GM12875 (cell line): Measurements from ENCODE around the gene RNF214.

Source experiments
- H3K4me3 ChIP-seq: one replicate; pipeline ENCODE4 v1.5.1; 2011; ENCODE audit warnings: low read depth, low read length, control low read depth
- TF ChIP-seq, protein P1 (sequence below): IDR thresholded peaks from 2 replicates; pipeline ENCODE4 v1.5.1; 2011; ENCODE audit warnings: low read depth, mild to moderate bottlenecking, control low read depth, inconsistent platforms, low read length, moderate library complexity, borderline replicate concordance; ENCODE audit not compliant: insufficient read depth

Gene RNF214

DNA sequence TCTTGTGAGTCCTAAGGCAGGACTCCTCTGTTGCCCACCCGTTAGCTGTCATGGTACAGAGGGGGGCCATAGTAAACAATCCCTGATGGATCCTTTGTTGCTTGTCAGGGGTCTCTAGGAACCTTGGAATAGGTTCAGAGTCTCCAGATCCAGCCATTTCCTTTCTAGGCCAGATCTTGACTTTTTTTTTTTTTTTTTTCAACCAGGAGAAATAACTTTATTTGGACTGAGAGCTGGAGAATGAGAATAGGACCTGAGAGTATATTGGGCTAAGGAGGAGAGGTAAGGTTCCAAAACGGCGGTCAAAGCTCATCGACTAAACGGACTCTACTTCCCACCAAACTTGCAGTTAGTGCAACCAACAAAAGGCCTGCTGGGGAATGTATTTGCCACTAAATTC, 102.9 kb downstream of the RNF214 start:
- TF ChIP-seq, protein P1, sequence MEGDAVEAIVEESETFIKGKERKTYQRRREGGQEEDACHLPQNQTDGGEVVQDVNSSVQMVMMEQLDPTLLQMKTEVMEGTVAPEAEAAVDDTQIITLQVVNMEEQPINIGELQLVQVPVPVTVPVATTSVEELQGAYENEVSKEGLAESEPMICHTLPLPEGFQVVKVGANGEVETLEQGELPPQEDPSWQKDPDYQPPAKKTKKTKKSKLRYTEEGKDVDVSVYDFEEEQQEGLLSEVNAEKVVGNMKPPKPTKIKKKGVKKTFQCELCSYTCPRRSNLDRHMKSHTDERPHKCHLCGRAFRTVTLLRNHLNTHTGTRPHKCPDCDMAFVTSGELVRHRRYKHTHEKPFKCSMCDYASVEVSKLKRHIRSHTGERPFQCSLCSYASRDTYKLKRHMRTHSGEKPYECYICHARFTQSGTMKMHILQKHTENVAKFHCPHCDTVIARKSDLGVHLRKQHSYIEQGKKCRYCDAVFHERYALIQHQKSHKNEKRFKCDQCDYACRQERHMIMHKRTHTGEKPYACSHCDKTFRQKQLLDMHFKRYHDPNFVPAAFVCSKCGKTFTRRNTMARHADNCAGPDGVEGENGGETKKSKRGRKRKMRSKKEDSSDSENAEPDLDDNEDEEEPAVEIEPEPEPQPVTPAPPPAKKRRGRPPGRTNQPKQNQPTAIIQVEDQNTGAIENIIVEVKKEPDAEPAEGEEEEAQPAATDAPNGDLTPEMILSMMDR = no peak
- H3K4me3 ChIP-seq = no peak overlapping the region
